Muscle of arm (tissue), 12 donors: ENCODE data around the gene RNGTT. TPM values are rescaled to one million over a fixed set of nuclear protein-coding genes. Genes with fewer than 3 reads are reported as not detected.

Experiments used
- DNase-seq: peaks from one replicate; pipeline ENCODE4 v3.0.0-alpha.2; 2013
- polyA plus RNA-seq, 12 donors: library from polyadenylated mRNA; unstranded; fragments of 120-200 nt; gene quantifications; one replicate each; pipeline ENCODE4 v1.2.1, GENCODE V29; 2013; ENCODE audit not compliant: insufficient read length in 12 of 12

Gene RNGTT
- polyA plus RNA-seq, 12 donors, result 9.8 to 17.2 (median 12.5) TPM; not detected in 1

GRCh38 chr6:88605271-88605670 lies 358.1 kb downstream of the RNGTT start:
- no peak for DNase-seq

GRCh38 chr6:88599571-88599970 lies 363.8 kb downstream of the RNGTT start:
- no peak for DNase-seq

GRCh38 chr6:88596801-88597200 lies 366.6 kb downstream of the RNGTT start:
- no peak for DNase-seq

- DNase-seq, result no peak
Measured at GRCh38 chr6:88588938-88589337, 374.5 kb downstream of the RNGTT start.

- DNase-seq, result no peak
Measured at GRCh38 chr6:88587150-88587520, 376.3 kb downstream of the RNGTT start.

- no peak for DNase-seq
Measured at GRCh38 chr6:88586371-88587149, 376.9 kb downstream of the RNGTT start.

GRCh38 chr6:88585276-88585692 lies 378.1 kb downstream of the RNGTT start:
- no peak for DNase-seq

- no peak for DNase-seq
Measured at GRCh38 chr6:88584581-88585275, 378.7 kb downstream of the RNGTT start.

- no peak for DNase-seq
Measured at GRCh38 chr6:88577461-88577860, 386.0 kb downstream of the RNGTT start.

- DNase-seq, result no peak
Measured at GRCh38 chr6:88575536-88575935, 387.9 kb downstream of the RNGTT start.

- no peak for DNase-seq
Measured at GRCh38 chr6:88574651-88575050, 388.8 kb downstream of the RNGTT start.

GRCh38 chr6:88574031-88574430 lies 389.4 kb downstream of the RNGTT start:
- no peak for DNase-seq

GRCh38 chr6:88573561-88573960 lies 389.9 kb downstream of the RNGTT start:
- no peak for DNase-seq

GRCh38 chr6:88572449-88573139 lies 390.8 kb downstream of the RNGTT start:
- no peak for DNase-seq

- DNase-seq, result no peak
Measured at GRCh38 chr6:88569959-88570358, 393.5 kb downstream of the RNGTT start.

- DNase-seq, result no peak
Measured at GRCh38 chr6:88567696-88568095, 395.7 kb downstream of the RNGTT start.

- peak; percentile 41 for DNase-seq
Measured at GRCh38 chr6:88566746-88567534, 396.5 kb downstream of the RNGTT start.

GRCh38 chr6:88565836-88566235 lies 397.6 kb downstream of the RNGTT start:
- no peak for DNase-seq

- no peak for DNase-seq
Measured at GRCh38 chr6:88565409-88565811, 398.0 kb downstream of the RNGTT start.

GRCh38 chr6:88563277-88563625 lies 400.2 kb downstream of the RNGTT start:
- no peak for DNase-seq

- DNase-seq, result no peak
Measured at GRCh38 chr6:88562353-88563276, 400.8 kb downstream of the RNGTT start.
